ENCODE measurements around the gene PLA2G4A. TPM values are rescaled to one million over a fixed set of nuclear protein-coding genes. Genes with fewer than 3 reads are reported as not detected.

PLA2G4A gene
- total RNA-seq, 3 donors from 2014 or later = 5.3 to 26.8 (median 6.9) TPM

DNA sequence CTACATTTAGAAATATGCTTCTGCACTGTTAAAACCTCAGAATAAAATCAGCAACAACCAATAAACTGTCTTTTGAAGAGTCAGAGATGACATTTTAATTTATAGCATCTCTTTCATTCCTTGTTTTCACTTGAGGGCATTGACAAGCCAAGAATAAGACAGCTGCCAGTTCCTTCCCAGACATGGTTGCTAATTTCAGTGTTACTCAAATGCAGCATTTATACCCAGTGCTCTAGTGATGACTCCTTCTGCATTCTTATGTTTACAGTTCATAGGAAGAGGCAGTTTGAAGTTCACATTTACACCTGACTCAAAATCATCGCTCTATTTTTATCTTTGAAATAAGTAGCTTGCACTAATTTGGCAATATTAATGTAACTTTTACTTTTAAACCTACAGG lies 44.9 kb downstream of the PLA2G4A start:
- DNase-seq (no peak), ATAC-seq (no peak)
- no peaks in the 10 kb centered on the region for H3K4me1 ChIP-seq (ENCODE audit: low read depth)
- H3K36me3 ChIP-seq (ENCODE audit: low read depth) = no peaks in the 10 kb centered on the region
- H3K9me3 ChIP-seq = no peaks in the 10 kb centered on the region
- H3K4me3 ChIP-seq = no peak overlapping the region
- TF ChIP-seq, protein P1, sequence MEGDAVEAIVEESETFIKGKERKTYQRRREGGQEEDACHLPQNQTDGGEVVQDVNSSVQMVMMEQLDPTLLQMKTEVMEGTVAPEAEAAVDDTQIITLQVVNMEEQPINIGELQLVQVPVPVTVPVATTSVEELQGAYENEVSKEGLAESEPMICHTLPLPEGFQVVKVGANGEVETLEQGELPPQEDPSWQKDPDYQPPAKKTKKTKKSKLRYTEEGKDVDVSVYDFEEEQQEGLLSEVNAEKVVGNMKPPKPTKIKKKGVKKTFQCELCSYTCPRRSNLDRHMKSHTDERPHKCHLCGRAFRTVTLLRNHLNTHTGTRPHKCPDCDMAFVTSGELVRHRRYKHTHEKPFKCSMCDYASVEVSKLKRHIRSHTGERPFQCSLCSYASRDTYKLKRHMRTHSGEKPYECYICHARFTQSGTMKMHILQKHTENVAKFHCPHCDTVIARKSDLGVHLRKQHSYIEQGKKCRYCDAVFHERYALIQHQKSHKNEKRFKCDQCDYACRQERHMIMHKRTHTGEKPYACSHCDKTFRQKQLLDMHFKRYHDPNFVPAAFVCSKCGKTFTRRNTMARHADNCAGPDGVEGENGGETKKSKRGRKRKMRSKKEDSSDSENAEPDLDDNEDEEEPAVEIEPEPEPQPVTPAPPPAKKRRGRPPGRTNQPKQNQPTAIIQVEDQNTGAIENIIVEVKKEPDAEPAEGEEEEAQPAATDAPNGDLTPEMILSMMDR (IDR thresholded peaks at IDR 0.05) = no peak
- intact Hi-C loops (cut with DNase I, micrococcal nuclease) = no loop called here

DNA sequence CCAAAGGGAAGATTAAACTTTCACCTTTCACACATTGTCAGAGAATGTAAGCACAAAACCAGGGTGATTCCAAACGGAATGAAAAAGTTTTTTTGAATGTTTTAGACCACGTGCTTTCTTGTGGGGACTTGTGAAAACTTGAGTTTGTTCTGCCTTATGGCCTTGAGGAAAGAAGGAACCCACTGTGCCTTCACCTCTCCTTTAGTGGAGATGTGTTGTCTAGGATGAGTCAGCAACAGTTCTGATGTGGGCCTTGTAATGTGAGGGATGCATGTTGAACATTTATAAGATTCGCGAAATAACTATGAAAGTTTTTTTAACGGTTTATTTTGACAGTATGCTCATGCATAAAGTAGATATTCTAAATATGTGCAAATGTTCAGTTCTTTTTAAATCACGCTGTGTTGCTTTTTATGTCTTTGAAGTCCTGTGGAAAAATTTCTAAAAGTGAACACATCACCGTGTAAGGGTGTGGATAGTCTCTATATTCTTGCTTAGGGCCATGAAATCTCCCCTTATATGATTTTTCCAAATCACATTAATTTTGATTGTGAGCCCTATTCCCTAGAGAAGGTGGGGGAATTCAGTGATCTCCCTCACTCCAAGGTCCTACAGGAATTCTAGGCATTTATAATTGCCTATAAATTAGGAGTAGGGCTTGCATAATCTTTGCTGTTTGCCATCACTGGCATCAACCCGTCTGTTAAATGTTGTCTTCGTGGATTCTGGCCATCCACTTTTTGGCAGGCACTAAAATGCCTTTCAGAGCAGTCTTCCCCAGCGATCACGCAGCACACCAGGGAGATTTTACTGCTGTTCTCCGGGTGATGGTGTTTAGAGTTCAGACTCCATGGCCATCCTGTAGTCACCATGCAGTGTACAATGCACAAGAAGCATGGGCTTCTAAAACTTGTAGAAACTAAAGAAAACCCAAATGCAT lies 47.4 kb downstream of the PLA2G4A start:
- Histone ChIP-seq H3K9me3 (no peaks in the 10 kb centered on the region), H3K4me3 (no peak overlapping the region), H3K4me1 (ENCODE audit: low read depth) (no peaks in the 10 kb centered on the region), H3K36me3 (ENCODE audit: low read depth) (no peaks in the 10 kb centered on the region)
- DNase-seq = no peak
- TF ChIP-seq, protein P1 (IDR thresholded peaks at IDR 0.05) = no peak
- no peak for ATAC-seq
- intact Hi-C loops (cut with DNase I, micrococcal nuclease) = no loop called here

DNA sequence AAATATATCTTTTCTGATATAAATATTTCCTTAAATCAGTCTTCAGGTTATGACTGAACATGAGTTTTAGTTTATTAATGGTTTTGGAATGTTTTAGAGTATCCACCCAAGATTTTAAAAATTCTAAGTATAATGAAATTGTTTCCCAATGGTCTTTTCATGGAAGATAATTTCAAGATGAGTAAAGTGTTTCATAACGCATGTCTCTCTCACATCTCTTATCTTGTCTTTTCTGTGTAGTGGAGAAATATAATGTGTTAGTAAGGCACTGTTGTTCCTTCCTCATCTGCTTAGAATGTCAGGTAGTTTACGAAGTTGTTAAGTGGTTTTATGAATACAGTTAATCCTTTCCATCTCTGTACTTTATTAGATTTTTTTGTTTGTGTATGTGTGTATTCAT lies 49.6 kb downstream of the PLA2G4A start:
- no peak for DNase-seq
- no peak for ATAC-seq
- intact Hi-C loops (cut with DNase I, micrococcal nuclease) = no loop called here
- Histone ChIP-seq H3K9me3 (no peaks in the 10 kb centered on the region), H3K4me3 (no peak overlapping the region), H3K36me3 (ENCODE audit: low read depth) (no peaks in the 10 kb centered on the region), H3K4me1 (ENCODE audit: low read depth) (no peaks in the 10 kb centered on the region)
- TF ChIP-seq, protein P1 (IDR thresholded peaks at IDR 0.05) = no peak

DNA sequence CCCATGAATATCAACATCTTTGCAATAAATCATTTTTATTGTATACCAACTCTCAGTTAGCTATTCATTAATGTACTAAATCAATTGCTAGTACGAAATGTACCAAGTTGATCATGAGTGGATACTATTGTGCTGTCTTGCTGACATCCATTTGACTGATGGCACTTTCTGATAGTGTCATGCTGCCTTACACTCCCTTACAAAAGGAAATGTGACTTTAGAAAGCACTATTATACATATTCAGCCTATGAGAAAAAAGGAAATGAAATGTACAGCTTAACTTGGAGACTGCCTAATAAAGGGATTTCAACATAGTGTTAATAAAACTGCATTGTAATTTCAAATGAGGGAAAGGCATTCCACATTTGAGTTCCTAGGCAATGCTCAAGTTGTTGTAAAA lies 52.2 kb downstream of the PLA2G4A start:
- no peaks in the 10 kb centered on the region for H3K4me1 ChIP-seq (ENCODE audit: low read depth)
- ATAC-seq = no peak
- intact Hi-C loops (cut with DNase I, micrococcal nuclease) = no loop called here
- H3K9me3 ChIP-seq = no peaks in the 10 kb centered on the region
- H3K4me3 ChIP-seq = no peak overlapping the region
- no peaks in the 10 kb centered on the region for H3K36me3 ChIP-seq (ENCODE audit: low read depth)
- DNase-seq = no peak
- TF ChIP-seq, protein P1 (IDR thresholded peaks at IDR 0.05) = no peak

DNA sequence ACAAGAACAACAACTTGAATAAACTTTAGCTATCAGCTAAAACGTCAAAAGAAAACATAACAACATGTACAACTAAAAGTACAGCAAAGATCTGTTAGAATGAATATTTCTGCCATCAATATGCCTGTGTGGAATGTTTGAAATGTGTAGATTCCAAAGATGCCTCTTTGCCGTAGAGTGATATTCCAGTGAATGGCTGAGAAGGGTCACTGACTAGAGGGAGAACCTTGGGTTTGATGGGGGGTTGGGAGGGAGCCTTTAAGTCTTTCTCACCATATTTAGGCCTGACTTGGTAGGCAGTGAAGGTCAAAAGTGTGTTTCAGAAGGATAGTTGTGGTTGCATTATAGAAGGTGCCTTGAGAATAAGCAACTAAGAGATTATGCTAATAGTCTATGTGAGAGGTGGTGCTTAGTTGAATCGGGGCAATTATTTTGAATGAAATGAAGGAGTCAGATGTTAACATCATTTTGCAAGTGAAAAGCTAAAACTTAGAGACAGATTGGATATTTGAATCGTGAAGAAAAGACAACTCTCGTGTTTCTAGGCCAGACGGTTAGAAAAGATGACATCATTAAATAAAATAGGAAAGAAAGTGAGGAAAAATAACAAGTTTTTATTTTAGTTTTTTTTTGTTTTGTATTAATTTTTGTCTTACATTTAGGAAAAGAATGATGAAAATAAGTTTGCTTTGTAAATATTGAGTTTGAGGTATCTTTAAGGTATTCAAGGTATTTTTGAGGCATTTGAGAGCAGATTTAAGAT lies 53.8 kb downstream of the PLA2G4A start:
- intact Hi-C loops (cut with DNase I, micrococcal nuclease) = no loop called here
- H3K4me1 ChIP-seq (ENCODE audit: low read depth) = no peaks in the 10 kb centered on the region
- no peaks in the 10 kb centered on the region for H3K9me3 ChIP-seq
- TF ChIP-seq, protein P1 (IDR thresholded peaks at IDR 0.05) = no peak
- no peak for ATAC-seq
- no peaks in the 10 kb centered on the region for H3K36me3 ChIP-seq (ENCODE audit: low read depth)
- DNase-seq = no peak
- no peak overlapping the region for H3K4me3 ChIP-seq

Measured in mucosa of descending colon (tissue), 3 donors.